ENCODE measurements around the gene CASP8.

DNA sequence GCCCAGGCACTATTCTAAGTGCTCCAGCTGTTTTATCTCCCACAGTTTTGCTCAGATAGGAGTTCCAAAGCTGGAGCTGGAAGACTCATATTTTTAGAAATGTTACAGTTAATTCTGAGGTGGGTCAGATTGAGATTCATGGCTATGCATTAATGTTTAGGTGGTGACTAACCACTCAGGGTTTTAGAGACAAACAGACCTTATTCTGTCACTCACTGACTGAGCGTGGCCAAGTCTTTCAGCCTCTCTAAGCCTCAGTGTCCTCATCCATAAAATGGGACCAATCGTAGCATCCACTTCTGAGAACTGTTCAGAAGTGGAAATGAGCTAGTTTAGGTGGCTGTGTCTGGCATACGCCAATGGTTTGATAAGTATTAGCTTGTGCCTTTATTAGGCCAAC, 4.3 kb upstream of the CASP8 start:
- TF ChIP-seq SNAI2 (CRISPR knock-in tag; IDR thresholded peaks at IDR 0.05): no peak
- TF ChIP-seq PPARA (CRISPR knock-in tag; IDR thresholded peaks at IDR 0.05; ENCODE audit: borderline replicate concordance): no peak
- TF ChIP-seq RARB (CRISPR knock-in tag; IDR thresholded peaks at IDR 0.05): no peak
- TF ChIP-seq, protein P1, sequence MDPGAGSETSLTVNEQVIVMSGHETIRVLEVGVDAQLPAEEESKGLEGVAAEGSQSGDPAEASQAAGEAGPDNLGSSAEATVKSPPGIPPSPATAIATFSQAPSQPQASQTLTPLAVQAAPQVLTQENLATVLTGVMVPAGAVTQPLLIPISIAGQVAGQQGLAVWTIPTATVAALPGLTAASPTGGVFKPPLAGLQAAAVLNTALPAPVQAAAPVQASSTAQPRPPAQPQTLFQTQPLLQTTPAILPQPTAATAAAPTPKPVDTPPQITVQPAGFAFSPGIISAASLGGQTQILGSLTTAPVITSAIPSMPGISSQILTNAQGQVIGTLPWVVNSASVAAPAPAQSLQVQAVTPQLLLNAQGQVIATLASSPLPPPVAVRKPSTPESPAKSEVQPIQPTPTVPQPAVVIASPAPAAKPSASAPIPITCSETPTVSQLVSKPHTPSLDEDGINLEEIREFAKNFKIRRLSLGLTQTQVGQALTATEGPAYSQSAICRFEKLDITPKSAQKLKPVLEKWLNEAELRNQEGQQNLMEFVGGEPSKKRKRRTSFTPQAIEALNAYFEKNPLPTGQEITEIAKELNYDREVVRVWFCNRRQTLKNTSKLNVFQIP (CRISPR knock-in tag; IDR thresholded peaks at IDR 0.05; ENCODE audit: borderline replicate concordance, low read depth): no peak
- no peak for TF ChIP-seq ZNF8 (CRISPR knock-in tag; IDR thresholded peaks at IDR 0.05)
- no peak for TF ChIP-seq BACH2 (CRISPR knock-in tag; IDR thresholded peaks at IDR 0.05; ENCODE audit: borderline replicate concordance)
- TF ChIP-seq ISL1 (CRISPR knock-in tag; IDR thresholded peaks at IDR 0.05): no peak
- TF ChIP-seq, protein P2, sequence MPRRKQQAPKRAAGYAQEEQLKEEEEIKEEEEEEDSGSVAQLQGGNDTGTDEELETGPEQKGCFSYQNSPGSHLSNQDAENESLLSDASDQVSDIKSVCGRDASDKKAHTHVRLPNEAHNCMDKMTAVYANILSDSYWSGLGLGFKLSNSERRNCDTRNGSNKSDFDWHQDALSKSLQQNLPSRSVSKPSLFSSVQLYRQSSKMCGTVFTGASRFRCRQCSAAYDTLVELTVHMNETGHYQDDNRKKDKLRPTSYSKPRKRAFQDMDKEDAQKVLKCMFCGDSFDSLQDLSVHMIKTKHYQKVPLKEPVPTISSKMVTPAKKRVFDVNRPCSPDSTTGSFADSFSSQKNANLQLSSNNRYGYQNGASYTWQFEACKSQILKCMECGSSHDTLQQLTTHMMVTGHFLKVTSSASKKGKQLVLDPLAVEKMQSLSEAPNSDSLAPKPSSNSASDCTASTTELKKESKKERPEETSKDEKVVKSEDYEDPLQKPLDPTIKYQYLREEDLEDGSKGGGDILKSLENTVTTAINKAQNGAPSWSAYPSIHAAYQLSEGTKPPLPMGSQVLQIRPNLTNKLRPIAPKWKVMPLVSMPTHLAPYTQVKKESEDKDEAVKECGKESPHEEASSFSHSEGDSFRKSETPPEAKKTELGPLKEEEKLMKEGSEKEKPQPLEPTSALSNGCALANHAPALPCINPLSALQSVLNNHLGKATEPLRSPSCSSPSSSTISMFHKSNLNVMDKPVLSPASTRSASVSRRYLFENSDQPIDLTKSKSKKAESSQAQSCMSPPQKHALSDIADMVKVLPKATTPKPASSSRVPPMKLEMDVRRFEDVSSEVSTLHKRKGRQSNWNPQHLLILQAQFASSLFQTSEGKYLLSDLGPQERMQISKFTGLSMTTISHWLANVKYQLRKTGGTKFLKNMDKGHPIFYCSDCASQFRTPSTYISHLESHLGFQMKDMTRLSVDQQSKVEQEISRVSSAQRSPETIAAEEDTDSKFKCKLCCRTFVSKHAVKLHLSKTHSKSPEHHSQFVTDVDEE (CRISPR knock-in tag; IDR thresholded peaks at IDR 0.05): no peak
- TF ChIP-seq ZNF70 (CRISPR knock-in tag; IDR thresholded peaks at IDR 0.05): no peak
